Tibial nerve (tissue), 4 donors: ENCODE results near the gene TP53I11. TPM values are rescaled to one million over a fixed set of nuclear protein-coding genes. Genes with fewer than 3 reads are reported as not detected.

ENCODE experiments used
- DNase-seq, 2 donors: peaks; one replicate each; pipeline ENCODE4 v3.0.0-alpha.2; 2019; ENCODE audit warnings: low spot score in 2 of 2
- H3K27ac ChIP-seq, 4 donors: fragments of 200-600 bp; sonication (generic) in 3 of 4; one replicate each; pipeline ENCODE4 v1.5.1; 2017 to 2019; ENCODE audit warnings: mild to moderate bottlenecking in 1 of 4
- H3K27me3 ChIP-seq, 2 donors: fragments of 200-600 bp; sonication (generic) in 1 of 2; one replicate each; pipeline versions ENCODE4 v1.5.1 to v1.6.0; 2017 to 2019
- H3K36me3 ChIP-seq, 3 donors: fragments of 200-600 bp; sonication (generic); one replicate each; pipeline ENCODE4 v1.5.1; 2018 to 2019
- H3K4me1 ChIP-seq, 4 donors: fragments of 200-600 bp; sonication (generic) in 3 of 4; one replicate each; pipeline ENCODE4 v1.5.1; 2017 to 2019
- H3K4me3 ChIP-seq, 4 donors: fragments of 200-600 bp; sonication (generic) in 3 of 4; one replicate each; pipeline ENCODE4 v1.5.1; 2017 to 2019; ENCODE audit warnings: mild to moderate bottlenecking in 1 of 4, moderate library complexity in 1 of 4
- H3K9me3 ChIP-seq, 4 donors: fragments of 200-600 bp; sonication (generic) in 3 of 4; one replicate each; pipeline ENCODE4 v1.5.1; 2017 to 2019
- CTCF ChIP-seq, 5 experiments: fragments of 200-600 bp in 3 of 5; fragments of 450-650 bp in 2 of 5; sonication (generic) in 3 of 5; IDR thresholded peaks; one replicate each; pipeline ENCODE4 v1.5.1; 2016 to 2019; ENCODE audit warnings: antibody characterized with exemption in 5 of 5, mild to moderate bottlenecking in 3 of 5, moderate library complexity in 2 of 5
- EP300 ChIP-seq, 2 donors: sonication (generic); formaldehyde crosslinking; IDR thresholded peaks; one replicate each; pipeline ENCODE4 v1.6.1; 2017; ENCODE audit warnings: antibody characterized with exemption in 2 of 2, mild to moderate bottlenecking in 1 of 2
- POLR2A ChIP-seq, 2 donors: fragments of 450-650 bp; IDR thresholded peaks; one replicate each; pipeline ENCODE4 v1.6.1; 2017; ENCODE audit warnings: antibody characterized with exemption in 2 of 2, mild to moderate bottlenecking in 2 of 2, moderate library complexity in 2 of 2
- WGBS, 2 donors: methylation state at CpG; one replicate each; pipeline ENCODE4 v1.1.5; 2018; 5-methylcytosine and 5-hydroxymethylcytosine counted together
- total RNA-seq, 4 donors: library from RNA; depleted of rRNA; stranded (reverse); fragments of >200 nt; gene quantifications; one replicate each; pipeline ENCODE4 v1.1.0, GENCODE V29; 2016

Gene TP53I11
- total RNA-seq, 4 donors from 2014 or later, result 50.7 to 133 (median 60.6) TPM

GRCh38 chr11:44917741-44918140 lies 32.9 kb downstream of the TP53I11 start:
- H3K27me3 ChIP-seq, result no peaks in the 10 kb centered on the region
- H3K36me3 ChIP-seq, result peaks cover 0 to 53% (median 0%) of the 10 kb centered on the region in 3 donors
- no peak for DNase-seq
- WGBS, 2 donors, result 94 to 100% methylated on average over 4 of the region's 4 CpGs
- H3K4me1 ChIP-seq, result no peaks in the 10 kb centered on the region
- no peak overlapping the region for H3K4me3 ChIP-seq
- TF ChIP-seq CTCF (IDR thresholded peaks at IDR 0.05), result no peak
- no peak for TF ChIP-seq POLR2A (IDR thresholded peaks at IDR 0.05)
- TF ChIP-seq EP300 (IDR thresholded peaks at IDR 0.05), result no peak
- no peak overlapping the region for H3K27ac ChIP-seq
- H3K9me3 ChIP-seq, result no peaks in the 10 kb centered on the region

GRCh38 chr11:44916801-44917385 lies 33.8 kb downstream of the TP53I11 start:
- Histone ChIP-seq H3K4me1 (peaks cover 0 to 8% (median under 1%) of the 10 kb centered on the region in 4 donors), H3K36me3 (peaks cover 0 to 47% (median 0%) of the 10 kb centered on the region in 3 donors), H3K9me3 (no peaks in the 10 kb centered on the region), H3K4me3 (no peak overlapping the region), H3K27me3 (no peaks in the 10 kb centered on the region), H3K27ac (no peak overlapping the region)
- WGBS, 2 donors, result 79 to 86% methylated on average over 10 of the region's 10 CpGs
- no peak for DNase-seq
- TF ChIP-seq CTCF (IDR thresholded peaks at IDR 0.05), result no peak
- no peak for TF ChIP-seq POLR2A (IDR thresholded peaks at IDR 0.05)
- no peak for TF ChIP-seq EP300 (IDR thresholded peaks at IDR 0.05)

GRCh38 chr11:44916331-44916730 lies 34.4 kb downstream of the TP53I11 start:
- no peak overlapping the region for H3K27ac ChIP-seq
- 72 to 73% methylated on average over 8 of the region's 8 CpGs for WGBS, 2 donors
- DNase-seq, result no peak
- H3K4me3 ChIP-seq, result no peak overlapping the region
- H3K36me3 ChIP-seq, result peaks cover 0 to 47% (median 0%) of the 10 kb centered on the region in 3 donors
- no peaks in the 10 kb centered on the region for H3K27me3 ChIP-seq
- H3K9me3 ChIP-seq, result no peaks in the 10 kb centered on the region
- peaks cover 0 to 13% (median 3%) of the 10 kb centered on the region in 4 donors for H3K4me1 ChIP-seq
- no peak for TF ChIP-seq CTCF (IDR thresholded peaks at IDR 0.05)
- TF ChIP-seq POLR2A (IDR thresholded peaks at IDR 0.05), result no peak
- TF ChIP-seq EP300 (IDR thresholded peaks at IDR 0.05), result no peak

GRCh38 chr11:44915621-44916020 lies 35.1 kb downstream of the TP53I11 start:
- Histone ChIP-seq H3K4me3 (no peak overlapping the region), H3K27me3 (no peaks in the 10 kb centered on the region), H3K4me1 (peaks cover 0 to 20% (median 6%) of the 10 kb centered on the region in 4 donors), H3K9me3 (no peaks in the 10 kb centered on the region), H3K27ac (no peak overlapping the region), H3K36me3 (peaks cover 0 to 40% (median 0%) of the 10 kb centered on the region in 3 donors)
- TF ChIP-seq POLR2A (IDR thresholded peaks at IDR 0.05) (no peak), CTCF (IDR thresholded peaks at IDR 0.05) (no peak), EP300 (IDR thresholded peaks at IDR 0.05) (no peak)
- 71 to 90% methylated on average over 10 of the region's 10 CpGs for WGBS, 2 donors
- DNase-seq, result no peak

- Histone ChIP-seq H3K36me3 (peaks cover 0 to 35% (median 0%) of the 10 kb centered on the region in 3 donors), H3K27me3 (no peaks in the 10 kb centered on the region), H3K27ac (no peak overlapping the region), H3K4me1 (peaks cover 0 to 22% (median 6%) of the 10 kb centered on the region in 4 donors), H3K4me3 (no peak overlapping the region), H3K9me3 (no peaks in the 10 kb centered on the region)
- WGBS, 2 donors, result 79 to 85% methylated on average over 10 of the region's 10 CpGs
- DNase-seq, result no peak
- TF ChIP-seq POLR2A (IDR thresholded peaks at IDR 0.05) (no peak), EP300 (IDR thresholded peaks at IDR 0.05) (no peak), CTCF (IDR thresholded peaks at IDR 0.05) (no peak)
Measured at GRCh38 chr11:44915004-44915403, 35.7 kb downstream of the TP53I11 start.
